Gastrocnemius medialis (tissue), 4 donors: ENCODE measurements around the gene TBRG4. TPM values are rescaled to one million over a fixed set of nuclear protein-coding genes. Genes with fewer than 3 reads are reported as not detected.

ENCODE experiments used
- ATAC-seq, 2 donors: fragments of 150-250 bp; one replicate each; pipeline ENCODE4 v1.9.1; 2016
- DNase-seq, 2 donors: peaks; one replicate each; pipeline ENCODE4 v3.0.0-alpha.2; 2019
- H3K27ac ChIP-seq, 4 donors: fragments of 200-600 bp; sonication (generic); 1 replicate in 1 of 4; 2 replicates in 3 of 4; pipeline ENCODE4 v1.5.1; 2016 to 2018; ENCODE audit warnings: mild to moderate bottlenecking in 2 of 4, moderate library complexity in 1 of 4
- H3K27me3 ChIP-seq, 3 donors: fragments of 200-600 bp; sonication (generic) in 2 of 3; 1 replicate in 1 of 3; 2 replicates in 2 of 3; pipeline versions ENCODE4 v1.5.1 to v1.6.0; 2016 to 2019; ENCODE audit warnings: mild to moderate bottlenecking in 1 of 3, moderate library complexity in 1 of 3
- H3K36me3 ChIP-seq, 2 donors: fragments of 200-600 bp; sonication (generic) in 1 of 2; one replicate each; pipeline ENCODE4 v1.5.1; 2017 to 2018
- H3K4me1 ChIP-seq, 2 donors: fragments of 200-600 bp; sonication (generic) in 1 of 2; one replicate each; pipeline ENCODE4 v1.5.1; 2016 to 2017; ENCODE audit warnings: mild to moderate bottlenecking in 2 of 2
- H3K4me3 ChIP-seq, 4 donors: fragments of 200-600 bp; sonication (generic) in 3 of 4; 1 replicate in 1 of 4; 2 replicates in 3 of 4; pipeline ENCODE4 v1.5.1; 2016 to 2019; ENCODE audit warnings: mild to moderate bottlenecking in 2 of 4
- H3K9me3 ChIP-seq, 3 donors: fragments of 200-600 bp; sonication (generic) in 2 of 3; 1 replicate in 1 of 3; 2 replicates in 2 of 3; pipeline ENCODE4 v1.5.1; 2016 to 2019
- CTCF ChIP-seq, 5 experiments: fragments of 450-650 bp in 3 of 5; fragments of 200-600 bp in 2 of 5; sonication (generic) in 2 of 5; IDR thresholded peaks in 4 of 5; conservative IDR thresholded peaks in 1 of 5; 1 replicate in 4 of 5; 2 replicates in 1 of 5; pipeline ENCODE4 v1.5.1; 2016 to 2019; ENCODE audit warnings: antibody characterized with exemption in 5 of 5, mild to moderate bottlenecking in 3 of 5, moderate library complexity in 3 of 5
- POLR2A ChIP-seq, 2 donors: fragments of 450-650 bp; IDR thresholded peaks; one replicate each; pipeline ENCODE4 v1.6.1; 2017; ENCODE audit warnings: antibody characterized with exemption in 2 of 2, mild to moderate bottlenecking in 2 of 2, moderate library complexity in 2 of 2
- in situ Hi-C, 4 donors: fragments of 200-750 bp; cut with MboI; loops; one replicate each; pipeline versions ENCODE4 v1.15.0 to v1.8.0; 2017; ENCODE audit warnings: low sequenced_read_pairs in 4 of 4
- intact Hi-C: fragments of 100-400 bp; cut with DNase I; formaldehyde crosslinking; loops from one replicate; pipeline ENCODE4 v1.15.1; 2023; ENCODE audit warnings: low total_unique reads
- total RNA-seq, 4 donors: library from RNA; depleted of rRNA; stranded (reverse); fragments of >200 nt; gene quantifications; one replicate each; pipeline versions ENCODE4 v1.1.0 to v1.2.3, GENCODE V29; 2016

TBRG4 gene
- total RNA-seq: 100 to 1,000 TPM in 1 of 4 donors, 10 to 100 TPM in 3; 74.3 to 105 (median 92.7) TPM

- H3K4me1 ChIP-seq: peaks cover 33 to 47% of the 10 kb centered on the region in 2 donors
- H3K9me3 ChIP-seq: no peaks in the 10 kb centered on the region
- peak; percentile 90 to 91 for DNase-seq
- TF ChIP-seq CTCF (IDR thresholded peaks at IDR 0.05 in 4 of 5, conservative IDR thresholded peaks at IDR 0.05 in 1 of 5): peak in 2 of 5 experiments; percentile 22 to 28
- peak; percentile 86 to 92 for TF ChIP-seq POLR2A (IDR thresholded peaks at IDR 0.05)
- in situ Hi-C loops (loop anchor here (10.0 to 25.0 kb wide), 2 partner anchors 127 to 524 kb away; partner anchors contain the start of gene TMED4 (in 4 of the 4)), intact Hi-C loops (loop anchor here (1.0 to 10.0 kb wide), 5 partner anchors 23 to 527 kb away; partner anchors contain the start of genes CCM2, NACAD, PURB and TMED4)
- H3K27me3 ChIP-seq: no peaks in the 10 kb centered on the region
- peak within 1 kb of the TSS; percentile 87 to 95 (median 91) for H3K4me3 ChIP-seq
- peaks cover 0 to 25% of the 10 kb centered on the region in 2 donors for H3K36me3 ChIP-seq
- peak; percentile 96 to 97 for ATAC-seq
- peak within 1 kb of the TSS; percentile 93 to 99 (median 95) for H3K27ac ChIP-seq
These were observed at the start of gene TBRG4 for GRCh38 chr7:45111298-45112223. TSS of gene TBRG4 (minus strand) at chr7:45111697. CDS start at chr7:45109237, 2,460 bp downstream.

GRCh38 chr7:45161138-45161537 lies 49.6 kb upstream of the TBRG4 start:
- Histone ChIP-seq H3K4me3 (no peak overlapping the region), H3K4me1 (no peaks in the 10 kb centered on the region), H3K36me3 (no peaks in the 10 kb centered on the region), H3K9me3 (no peaks in the 10 kb centered on the region), H3K27me3 (peaks cover 4 to 12% (median 7%) of the 10 kb centered on the region in 3 donors), H3K27ac (peak overlapping the region in 1 of 4 donors; percentile 22)
- in situ Hi-C loops (loop anchor here (25.0 kb wide), 1 partner anchor 701 kb away; the partner anchor contains the start of gene CCDC201 (in 4 of the 4)), intact Hi-C loops (no loop called here)
- TF ChIP-seq CTCF (IDR thresholded peaks at IDR 0.05 in 4 of 5, conservative IDR thresholded peaks at IDR 0.05 in 1 of 5): no peak
- no peak for TF ChIP-seq POLR2A (IDR thresholded peaks at IDR 0.05)
- DNase-seq (no peak), ATAC-seq (no peak)

GRCh38 chr7:45160417-45160881 lies 49.0 kb upstream of the TBRG4 start:
- DNase-seq: no peak
- intact Hi-C loops (no loop called here), in situ Hi-C loops (loop anchor here (25.0 kb wide), 1 partner anchor 702 kb away; the partner anchor contains the start of gene CCDC201 (in 4 of the 4))

More at GRCh38 chr7:45160417-45160881, 49.0 kb upstream of the TBRG4 start:
- H3K36me3 ChIP-seq: no peaks in the 10 kb centered on the region
- peaks cover 4 to 12% (median 7%) of the 10 kb centered on the region in 3 donors for H3K27me3 ChIP-seq
- H3K27ac ChIP-seq: peak overlapping the region in 1 of 4 donors; percentile 22
- TF ChIP-seq POLR2A (IDR thresholded peaks at IDR 0.05): no peak
- TF ChIP-seq CTCF (IDR thresholded peaks at IDR 0.05 in 4 of 5, conservative IDR thresholded peaks at IDR 0.05 in 1 of 5): no peak
- no peaks in the 10 kb centered on the region for H3K4me1 ChIP-seq
- peak overlapping the region in 1 of 4 donors; percentile 16 for H3K4me3 ChIP-seq
- no peaks in the 10 kb centered on the region for H3K9me3 ChIP-seq
- peak in 1 of 2 donors; percentile 30 for ATAC-seq
